HG03565 (cell line): ENCODE measurements around the gene ERC1.

ENCODE experiments used
- ATAC-seq: cut with Tn5 transposase; IDR thresholded peaks from one replicate; pipeline ENCODE4 v1.9.1; 2021; ENCODE audit warnings: mild to moderate bottlenecking, moderate library complexity; ENCODE audit not compliant: unreplicated experiment

The ERC1 gene

GRCh38 chr12:1280059-1280458, 289.0 kb downstream of the ERC1 start:
- ATAC-seq, result no peak

- no peak for ATAC-seq
These were observed 290.8 kb downstream of the ERC1 start for GRCh38 chr12:1281683-1282366.

- no peak for ATAC-seq
These were observed 291.8 kb downstream of the ERC1 start for GRCh38 chr12:1282670-1283315.

- ATAC-seq, result no peak
These were observed 292.3 kb downstream of the ERC1 start for GRCh38 chr12:1283316-1283715.

GRCh38 chr12:1284611-1285010, 293.6 kb downstream of the ERC1 start:
- no peak for ATAC-seq

- no peak for ATAC-seq
These were observed 296.5 kb downstream of the ERC1 start for GRCh38 chr12:1287446-1287975.

- no peak for ATAC-seq
These were observed 297.3 kb downstream of the ERC1 start for GRCh38 chr12:1288333-1288732.

GRCh38 chr12:1289371-1290155, 298.5 kb downstream of the ERC1 start:
- no peak for ATAC-seq

GRCh38 chr12:1290716-1291115, 299.7 kb downstream of the ERC1 start:
- ATAC-seq, result no peak

- ATAC-seq, result no peak
These were observed 300.7 kb downstream of the ERC1 start for GRCh38 chr12:1291601-1292332.

GRCh38 chr12:1293901-1294300, 302.9 kb downstream of the ERC1 start:
- no peak for ATAC-seq

GRCh38 chr12:1297206-1297605, 306.2 kb downstream of the ERC1 start:
- no peak for ATAC-seq

GRCh38 chr12:1297639-1298175, 306.7 kb downstream of the ERC1 start:
- no peak for ATAC-seq

- no peak for ATAC-seq
These were observed 309.4 kb downstream of the ERC1 start for GRCh38 chr12:1300460-1300859.

- ATAC-seq, result no peak
These were observed 311.3 kb downstream of the ERC1 start for GRCh38 chr12:1302201-1302870.

GRCh38 chr12:1305063-1305434, 314.0 kb downstream of the ERC1 start:
- ATAC-seq, result no peak

GRCh38 chr12:1305791-1306500, 314.9 kb downstream of the ERC1 start:
- ATAC-seq, result no peak

GRCh38 chr12:1306817-1307216, 315.8 kb downstream of the ERC1 start:
- ATAC-seq, result no peak

- ATAC-seq, result no peak
These were observed 316.8 kb downstream of the ERC1 start for GRCh38 chr12:1307796-1308195.

GRCh38 chr12:1309613-1310012, 318.6 kb downstream of the ERC1 start:
- ATAC-seq, result no peak
